Measurements from ENCODE around the gene HPS4. TPM values are rescaled to one million over a fixed set of nuclear protein-coding genes. Genes with fewer than 3 reads are reported as not detected.
A peak's percentile ranks its signal among the peaks of the same experiment; 100 is the strongest.
"Not testable (repeated sequence)": the region's sequence is repeated elsewhere in the genome, so short reads cannot be mapped to it uniquely, and the experiment has no call there.

The HPS4 gene
- total RNA-seq: 10 to 100 TPM; 31.0 to 40.1 TPM

DNA sequence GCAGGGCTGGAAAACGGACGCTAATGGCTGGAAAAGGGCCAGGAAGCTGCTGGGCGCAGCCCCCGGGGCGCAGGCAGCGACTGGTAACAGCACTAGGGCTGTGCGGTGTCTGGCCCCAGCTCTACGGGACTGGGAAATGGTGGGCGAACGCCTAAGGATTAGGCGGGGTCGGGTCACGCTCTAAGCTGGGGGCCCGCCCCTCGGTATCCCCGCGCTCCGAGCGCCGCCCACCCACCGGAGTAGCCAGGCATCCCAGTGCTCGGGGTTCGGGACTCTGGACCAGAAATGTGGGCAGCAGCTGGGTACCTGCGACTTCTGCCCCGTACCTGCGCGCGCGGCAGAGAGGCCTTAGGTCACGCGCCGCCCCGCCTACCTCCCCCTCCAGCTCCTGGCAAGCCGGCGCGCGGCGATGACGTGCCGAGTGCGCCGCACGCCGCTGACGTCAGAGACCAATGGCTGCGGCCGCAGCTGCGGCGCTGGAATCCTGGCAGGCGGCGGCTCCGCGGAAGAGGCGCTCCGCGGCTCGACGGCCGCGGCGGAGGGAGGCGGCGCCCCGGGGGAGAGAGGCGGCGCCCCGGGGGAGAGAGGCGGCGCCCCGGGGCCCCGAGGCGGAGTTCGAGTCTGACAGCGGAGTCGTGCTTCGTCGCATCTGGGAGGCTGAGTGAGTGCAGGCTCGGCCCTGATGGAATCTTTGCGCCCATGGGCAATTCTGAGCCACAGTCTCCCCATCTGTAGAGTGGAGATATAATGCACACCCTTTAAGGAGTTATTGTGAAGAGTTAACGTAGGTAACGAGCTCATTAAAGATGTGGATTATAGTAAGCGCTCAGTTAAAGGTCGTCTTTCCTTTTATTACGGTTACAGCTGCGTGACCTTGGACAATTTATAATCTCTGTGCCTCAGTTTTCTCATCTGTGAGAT is at the start of gene HPS4, which contains the start of gene SRRD:
TSS of gene HPS4 (minus strand) at position 345 of the 921 bp plus-strand sequence. CDS start 2,021 bp downstream, outside the sequence.
TSS of gene SRRD (plus strand) at position 439 of the 921 bp plus-strand sequence. CDS start at position 453, 14 bp downstream.
- Mint-ChIP-seq H3K36me3 (peaks cover 4% of the 10 kb centered on the region), H3K27me3 (no peaks in the 10 kb centered on the region)
- DNase-seq (ENCODE audit: low spot score): peak; percentile 94

DNA sequence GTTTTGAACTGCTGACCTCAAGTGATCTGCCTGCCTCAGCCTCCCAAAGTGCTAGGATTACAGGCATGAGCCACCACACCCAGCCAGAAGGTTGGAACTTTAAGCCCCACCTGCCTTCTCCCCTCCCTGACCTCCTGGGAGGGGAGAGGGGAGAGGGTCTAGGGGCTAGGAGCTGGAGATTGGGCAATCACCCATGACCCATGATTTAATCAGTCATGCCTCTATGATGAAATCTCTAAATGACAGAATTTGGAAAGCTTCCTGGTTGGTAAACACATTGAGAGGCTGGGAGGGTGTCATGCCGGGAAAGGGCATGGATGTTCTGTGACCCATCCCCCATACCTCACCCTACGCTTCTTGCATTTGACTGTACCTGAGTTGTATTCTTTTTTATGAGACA is 45.8 kb upstream of the HPS4 start:
- Mint-ChIP-seq H3K4me1 (ENCODE audit: low read depth in 2 of 2) (peaks cover 7 to 11% of the 10 kb centered on the region in 2 donors), H3K27ac (peak overlapping the region in 1 of 2 donors; percentile 33), H3K9me3 (no peaks in the 10 kb centered on the region), H3K27me3 (no peaks in the 10 kb centered on the region), H3K36me3 (peaks cover 18% of the 10 kb centered on the region), H3K4me3 (no peak overlapping the region)
- ATAC-seq (no peak), DNase-seq (ENCODE audit: low spot score) (no peak)

More for the DNA sequence above, at the start of gene HPS4, which contains the start of gene SRRD:
- Mint-ChIP-seq H3K27ac (peak within 1 kb of the TSS; percentile 84 to 95), H3K9me3 (no peaks in the 10 kb centered on the region), H3K4me1 (ENCODE audit: low read depth in 2 of 2) (peaks cover 44 to 50% of the 10 kb centered on the region in 2 donors), H3K4me3 (peak within 1 kb of the TSS; percentile 92)
- peak; percentile 93 to 96 for ATAC-seq

DNA sequence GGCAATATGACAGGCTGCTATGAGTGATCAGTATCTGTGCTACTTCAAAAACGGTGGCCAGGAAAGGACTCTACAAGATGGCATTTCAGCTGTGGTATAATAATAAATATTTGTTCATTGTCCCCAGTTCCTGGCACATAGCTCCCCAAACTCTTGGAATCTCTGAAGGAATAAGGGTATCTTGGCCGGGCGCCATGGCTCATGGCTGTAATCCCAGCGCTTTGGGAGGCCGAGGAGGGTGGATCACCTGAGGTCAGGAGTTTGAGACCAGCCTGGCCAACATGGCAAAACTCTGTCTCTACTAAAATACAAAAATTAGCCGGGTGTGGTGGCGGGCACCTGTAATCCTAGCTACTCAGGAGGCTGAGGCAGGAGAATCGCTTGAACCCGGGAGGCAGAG is 44.9 kb upstream of the HPS4 start:
- not testable (repeated sequence) for DNase-seq (ENCODE audit: low spot score); H3K9me3 Mint-ChIP-seq; H3K27me3 Mint-ChIP-seq; H3K4me3 Mint-ChIP-seq; ATAC-seq; H3K27ac Mint-ChIP-seq
- Mint-ChIP-seq H3K4me1 (ENCODE audit: low read depth in 2 of 2) (peaks cover 7 to 11% of the 10 kb centered on the region in 2 donors), H3K36me3 (peaks cover 21% of the 10 kb centered on the region)

DNA sequence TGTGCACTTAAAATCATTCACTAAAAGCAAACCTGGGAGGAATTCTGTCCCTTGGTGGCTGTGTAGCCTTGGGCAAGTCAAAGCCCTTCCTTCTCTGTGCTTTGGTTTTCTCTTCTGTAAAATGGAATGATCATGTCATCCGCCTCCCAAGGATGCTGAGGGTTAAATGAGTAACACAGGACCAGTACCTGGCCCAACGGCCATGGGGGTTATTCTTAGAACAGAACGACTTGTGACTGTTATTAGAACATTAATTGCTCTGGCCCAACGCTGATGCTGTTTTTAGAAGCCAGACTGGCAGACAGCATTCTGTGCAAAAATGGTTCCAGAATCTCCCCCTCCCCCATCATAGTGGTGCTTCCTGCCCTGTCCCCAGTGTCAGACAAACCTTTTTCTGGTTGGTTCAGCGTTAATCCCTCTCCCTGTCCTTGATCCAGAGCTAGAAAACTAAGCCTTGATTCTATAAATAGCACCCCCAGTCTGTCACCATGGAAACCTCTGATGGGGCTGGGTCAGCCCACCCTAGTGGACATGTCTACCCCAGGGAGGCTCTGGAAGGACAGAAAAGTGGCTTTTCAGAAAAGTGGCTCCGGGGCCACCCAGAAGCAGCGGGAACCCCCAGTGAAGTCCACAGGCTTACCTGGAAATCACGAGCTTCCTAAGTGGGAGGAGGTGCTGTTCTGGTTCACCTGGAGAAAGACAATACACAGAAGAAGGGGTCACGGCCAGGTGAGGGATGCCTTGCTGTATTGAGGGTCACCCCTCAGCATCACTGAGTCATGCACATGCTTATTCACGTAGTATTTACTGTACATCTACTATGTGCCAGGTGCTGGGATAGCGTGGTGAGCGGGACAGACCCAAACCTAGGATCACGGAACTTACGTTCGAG is 44.2 kb upstream of the HPS4 start:
- Mint-ChIP-seq H3K27me3 (no peaks in the 10 kb centered on the region), H3K36me3 (peaks cover 21% of the 10 kb centered on the region), H3K27ac (peak overlapping the region in 1 of 2 donors; percentile 29), H3K4me1 (ENCODE audit: low read depth in 2 of 2) (peaks cover 5 to 10% of the 10 kb centered on the region in 2 donors), H3K9me3 (no peaks in the 10 kb centered on the region), H3K4me3 (no peak overlapping the region)
- DNase-seq (ENCODE audit: low spot score): no peak
- no peak for ATAC-seq

DNA sequence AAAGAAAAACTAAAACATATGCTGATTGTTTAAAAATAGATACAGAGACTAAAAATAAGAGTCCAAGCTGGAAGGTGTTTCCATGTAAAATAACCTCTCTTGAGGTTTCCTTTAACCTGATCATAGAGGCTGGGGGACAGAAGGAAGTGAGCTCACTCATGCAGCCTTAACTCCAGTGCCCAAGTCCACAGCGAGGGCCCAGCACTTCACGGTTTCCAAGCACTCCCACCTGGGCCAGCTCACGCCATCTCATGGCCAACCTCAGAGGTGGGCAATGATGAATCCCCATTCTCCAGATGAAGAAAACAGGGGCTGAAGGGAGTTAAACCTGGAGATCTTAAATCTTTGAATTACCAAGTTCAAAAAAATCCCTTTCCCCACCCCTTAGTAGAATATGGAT is 43.6 kb upstream of the HPS4 start:
- Mint-ChIP-seq H3K4me3 (no peak overlapping the region), H3K27me3 (no peaks in the 10 kb centered on the region), H3K27ac (peak overlapping the region; percentile 14 to 67), H3K9me3 (no peaks in the 10 kb centered on the region), H3K36me3 (peaks cover 21% of the 10 kb centered on the region), H3K4me1 (ENCODE audit: low read depth in 2 of 2) (peaks cover 0 to 4% of the 10 kb centered on the region in 2 donors)
- ATAC-seq (no peak), DNase-seq (ENCODE audit: low spot score) (no peak)

DNA sequence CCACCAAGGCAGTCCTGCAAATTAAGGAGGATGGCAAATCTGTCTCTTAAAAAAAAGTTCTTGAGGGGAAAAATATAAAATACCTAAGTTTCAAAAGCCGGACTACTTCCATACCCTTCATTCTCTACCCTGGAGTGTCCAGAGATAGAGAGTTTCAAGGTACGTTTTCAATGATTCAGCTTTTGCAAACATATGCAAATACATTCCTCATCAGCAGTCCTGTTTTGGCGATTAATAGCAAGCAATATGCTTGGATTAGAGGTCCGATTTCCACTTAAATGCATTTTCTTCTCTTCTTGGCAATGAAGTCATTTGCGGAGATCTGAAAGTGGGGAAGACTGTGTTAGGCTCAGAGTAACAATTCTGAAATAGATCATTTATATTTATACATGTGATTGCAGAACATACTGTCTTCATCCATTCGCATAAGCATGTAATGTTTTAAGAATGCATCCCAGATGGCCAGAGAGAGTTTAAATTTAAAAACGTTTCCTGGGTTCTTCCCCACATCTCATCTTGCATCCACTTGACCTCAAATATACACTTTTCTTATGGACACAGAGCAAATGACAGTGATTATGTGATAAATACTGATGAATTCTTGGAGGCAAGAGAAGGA is 42.5 kb upstream of the HPS4 start:
- no peak for ATAC-seq
- Mint-ChIP-seq H3K9me3 (no peaks in the 10 kb centered on the region), H3K27ac (peak overlapping the region; percentile 14 to 67), H3K36me3 (peaks cover 17% of the 10 kb centered on the region), H3K27me3 (no peaks in the 10 kb centered on the region), H3K4me1 (ENCODE audit: low read depth in 2 of 2) (peaks cover 0 to 4% of the 10 kb centered on the region in 2 donors), H3K4me3 (no peak overlapping the region)
- DNase-seq (ENCODE audit: low spot score): no peak

DNA sequence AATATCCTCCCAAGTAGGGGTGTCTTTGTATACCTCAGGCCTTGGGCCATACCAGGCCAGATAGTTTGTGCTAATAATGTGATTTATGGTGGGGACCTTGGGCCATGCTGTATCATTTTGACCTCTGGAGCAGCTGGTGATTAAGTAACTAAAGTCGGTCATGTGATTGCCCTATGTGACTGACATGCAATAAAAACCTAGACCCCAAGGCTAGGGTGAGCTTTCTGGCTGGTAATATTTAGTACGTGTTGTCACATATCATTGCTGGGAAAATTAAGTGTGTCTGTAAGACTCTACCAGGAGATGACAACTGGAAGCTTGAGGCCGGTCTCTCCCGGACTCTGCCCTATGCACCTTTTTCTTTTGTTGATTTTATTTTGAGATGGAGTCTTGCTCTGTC is 41.3 kb upstream of the HPS4 start:
- Mint-ChIP-seq H3K27me3 (no peaks in the 10 kb centered on the region), H3K4me1 (ENCODE audit: low read depth in 2 of 2) (peaks cover 0 to 4% of the 10 kb centered on the region in 2 donors), H3K36me3 (peaks cover 11% of the 10 kb centered on the region), H3K27ac (no peak overlapping the region), H3K4me3 (no peak overlapping the region), H3K9me3 (no peaks in the 10 kb centered on the region)
- ATAC-seq (no peak), DNase-seq (ENCODE audit: low spot score) (no peak)

DNA sequence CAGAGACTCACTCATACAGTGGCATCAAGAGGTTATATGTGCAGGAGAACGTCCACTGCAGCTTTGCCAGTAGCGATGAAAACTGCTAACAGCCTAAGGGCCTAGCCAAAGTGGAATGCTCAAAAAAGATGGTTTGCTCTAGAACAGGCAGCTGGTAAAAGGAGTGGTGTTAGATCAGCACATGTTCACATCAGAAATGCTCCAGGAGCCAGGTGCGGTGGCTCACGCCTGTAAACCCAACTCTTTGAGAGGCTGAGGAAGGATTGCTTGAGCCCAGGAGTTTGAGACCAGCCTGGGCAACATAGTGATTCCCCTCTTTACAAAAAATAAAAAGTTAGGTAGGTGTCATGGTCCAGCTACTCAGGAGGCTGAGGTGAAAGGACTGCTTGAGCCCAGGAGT is 39.0 kb upstream of the HPS4 start:
- no peaks in the 10 kb centered on the region for H3K27me3 Mint-ChIP-seq
- peaks cover 0 to under 1% of the 10 kb centered on the region in 2 donors for H3K4me1 Mint-ChIP-seq (ENCODE audit: low read depth in 2 of 2)
- DNase-seq (ENCODE audit: low spot score) (no peak), ATAC-seq (no peak)
- H3K36me3 Mint-ChIP-seq: peaks cover 11% of the 10 kb centered on the region
- H3K4me3 Mint-ChIP-seq: no peak overlapping the region
- H3K9me3 Mint-ChIP-seq: no peaks in the 10 kb centered on the region
- peak overlapping the region in 1 of 2 donors; percentile 15 for H3K27ac Mint-ChIP-seq

DNA sequence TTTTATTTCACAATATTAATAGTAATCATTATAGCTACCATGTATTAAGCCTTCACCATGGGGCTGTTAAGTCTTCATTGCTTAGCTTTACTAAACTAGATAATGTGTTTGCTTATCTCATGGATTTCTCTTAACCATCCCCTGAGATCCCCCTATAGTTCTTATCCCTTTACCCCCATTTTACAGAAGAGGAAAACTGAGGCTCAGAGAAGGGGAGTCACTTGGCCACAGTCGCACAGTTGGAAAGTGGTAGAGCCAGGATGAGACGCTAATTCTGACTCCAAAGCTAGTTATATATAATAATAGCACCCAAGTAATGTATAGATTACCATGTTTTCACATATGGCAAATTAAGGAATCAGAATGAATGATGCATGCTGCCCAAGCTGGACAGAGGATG is 38.4 kb upstream of the HPS4 start:
- peaks cover 11% of the 10 kb centered on the region for H3K36me3 Mint-ChIP-seq
- H3K4me1 Mint-ChIP-seq (ENCODE audit: low read depth in 2 of 2): no peaks in the 10 kb centered on the region
- DNase-seq (ENCODE audit: low spot score) (no peak), ATAC-seq (no peak)
- peak overlapping the region in 1 of 2 donors; percentile 15 for H3K27ac Mint-ChIP-seq
- H3K9me3 Mint-ChIP-seq: no peaks in the 10 kb centered on the region
- H3K4me3 Mint-ChIP-seq: no peak overlapping the region
- no peaks in the 10 kb centered on the region for H3K27me3 Mint-ChIP-seq

DNA sequence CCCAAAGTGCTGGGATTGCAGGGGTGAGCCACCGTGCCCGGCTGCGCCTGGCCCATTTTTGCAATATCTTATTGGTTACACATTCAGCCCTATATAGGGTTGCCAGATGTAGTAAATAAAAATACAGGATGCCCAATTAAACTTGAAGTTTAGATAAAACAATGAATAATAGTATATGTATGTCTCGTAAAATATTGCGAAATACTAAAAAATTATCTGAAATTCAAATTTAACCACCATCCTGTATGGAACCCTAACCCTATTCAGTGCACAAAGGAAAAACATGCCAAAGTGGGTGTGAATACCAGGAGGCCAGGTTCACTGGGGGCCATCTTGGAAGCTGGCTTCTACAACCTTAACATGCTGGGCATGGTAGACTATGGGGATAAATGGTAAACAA is 33.8 kb upstream of the HPS4 start:
- no peak for DNase-seq (ENCODE audit: low spot score)
- H3K27ac Mint-ChIP-seq: no peak overlapping the region
- H3K36me3 Mint-ChIP-seq: no peaks in the 10 kb centered on the region
- no peak for ATAC-seq
- H3K4me1 Mint-ChIP-seq (ENCODE audit: low read depth in 2 of 2): peaks cover 18 to 19% of the 10 kb centered on the region in 2 donors
- H3K27me3 Mint-ChIP-seq: no peaks in the 10 kb centered on the region
- H3K4me3 Mint-ChIP-seq: no peak overlapping the region
- H3K9me3 Mint-ChIP-seq: no peaks in the 10 kb centered on the region

DNA sequence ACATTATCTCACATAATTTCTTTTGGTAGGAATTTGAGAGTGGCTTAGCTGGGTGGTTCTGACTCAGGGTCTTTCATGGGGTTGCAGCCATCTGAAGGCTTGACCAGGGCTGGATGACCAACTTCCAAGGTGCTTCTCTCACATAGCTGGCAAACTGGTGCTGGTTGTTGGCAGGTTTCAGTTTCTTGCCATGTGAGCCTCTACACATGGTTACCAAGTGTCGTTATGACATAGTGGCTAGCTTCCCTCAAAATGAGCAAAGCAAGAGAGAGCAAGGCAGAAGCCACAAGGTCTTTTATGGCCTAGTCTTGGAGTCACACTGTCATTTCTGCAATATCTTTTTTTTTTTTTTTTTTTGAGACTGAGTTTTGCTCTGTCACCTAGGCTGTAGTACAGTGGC is 32.9 kb upstream of the HPS4 start:
- H3K36me3 Mint-ChIP-seq: no peaks in the 10 kb centered on the region
- ATAC-seq (peak in 1 of 2 donors; percentile 35), DNase-seq (ENCODE audit: low spot score) (no peak)
- no peaks in the 10 kb centered on the region for H3K27me3 Mint-ChIP-seq
- H3K4me1 Mint-ChIP-seq (ENCODE audit: low read depth in 2 of 2): peaks cover 22 to 24% of the 10 kb centered on the region in 2 donors
- H3K9me3 Mint-ChIP-seq: no peaks in the 10 kb centered on the region
- no peak overlapping the region for H3K27ac Mint-ChIP-seq
- no peak overlapping the region for H3K4me3 Mint-ChIP-seq

DNA sequence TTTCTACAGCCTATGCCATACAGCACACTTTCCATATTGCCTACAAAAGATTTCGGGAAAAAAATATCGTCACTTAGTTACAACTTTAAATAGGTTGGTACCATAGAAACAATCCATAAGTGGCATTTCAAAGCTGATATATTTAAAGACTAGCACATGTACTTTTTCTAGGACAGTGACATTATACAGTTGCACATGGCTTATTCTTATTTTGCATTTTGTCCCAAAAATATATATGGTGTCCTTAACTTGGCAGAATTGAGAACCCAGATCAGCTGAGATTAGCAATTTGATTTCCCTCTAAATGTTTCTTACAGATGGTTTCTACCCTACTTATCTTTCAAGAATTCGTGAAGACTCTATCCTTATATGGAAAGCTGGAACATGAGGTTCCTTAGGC is 32.3 kb upstream of the HPS4 start:
- Mint-ChIP-seq H3K4me3 (no peak overlapping the region), H3K36me3 (no peaks in the 10 kb centered on the region), H3K4me1 (ENCODE audit: low read depth in 2 of 2) (peaks cover 27 to 30% of the 10 kb centered on the region in 2 donors), H3K9me3 (no peaks in the 10 kb centered on the region), H3K27ac (no peak overlapping the region), H3K27me3 (no peaks in the 10 kb centered on the region)
- ATAC-seq: no peak
- DNase-seq (ENCODE audit: low spot score): no peak

DNA sequence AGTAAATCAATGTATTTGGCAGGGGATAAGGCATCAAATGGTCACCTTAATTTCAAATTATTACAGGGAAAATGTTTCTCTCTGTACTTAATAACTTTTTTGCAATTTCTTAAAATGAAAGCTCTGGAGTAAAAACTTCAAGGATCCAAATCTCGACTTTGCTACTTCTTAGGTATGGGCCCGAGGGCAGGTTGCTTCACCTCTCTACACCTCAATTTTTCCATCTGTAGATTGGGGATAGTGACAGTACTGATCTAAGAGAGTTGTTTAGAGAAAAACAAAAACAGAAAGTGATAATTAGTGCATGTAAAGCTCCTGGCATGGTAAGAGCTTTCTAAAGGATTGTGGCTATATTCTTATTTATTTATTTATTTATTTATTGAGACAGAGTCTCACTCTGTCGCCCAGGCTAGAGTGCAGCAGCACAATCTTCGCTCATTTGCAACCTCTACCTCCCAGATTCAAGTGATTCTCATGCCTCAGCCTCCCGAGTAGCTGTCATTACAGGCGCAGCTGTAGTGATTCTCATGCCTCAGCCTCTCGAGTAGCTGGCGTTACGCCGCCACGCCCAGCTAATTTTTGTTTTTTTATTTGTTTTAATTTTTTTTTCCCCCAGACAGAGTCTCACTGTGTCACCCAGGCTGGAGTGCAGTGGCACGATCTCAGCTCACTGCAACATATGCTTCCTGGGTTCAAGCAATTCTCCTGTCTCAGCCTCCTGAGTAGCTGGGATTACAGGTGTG is 31.0 kb upstream of the HPS4 start:
- Mint-ChIP-seq H3K9me3 (no peaks in the 10 kb centered on the region), H3K27me3 (no peaks in the 10 kb centered on the region), H3K36me3 (peaks cover 5% of the 10 kb centered on the region), H3K4me1 (ENCODE audit: low read depth in 2 of 2) (peaks cover 34 to 37% of the 10 kb centered on the region in 2 donors), H3K4me3 (peak overlapping the region; percentile 1), H3K27ac (no peak overlapping the region)
- ATAC-seq (no peak), DNase-seq (ENCODE audit: low spot score) (no peak)
